HG03097 (cell line): Measurements from ENCODE around the gene WDR87.

Source experiments
- ATAC-seq: cut with Tn5 transposase; IDR thresholded peaks from one replicate; pipeline ENCODE4 v1.9.1; 2021; ENCODE audit not compliant: unreplicated experiment, low FRiP score

Gene WDR87

GRCh38 chr19:37905946-37906868, at the start of gene WDR87:
TSS of gene WDR87 (minus strand) at chr19:37906594. CDS start at chr19:37898239, 8,355 bp downstream.
- no peak for ATAC-seq

- ATAC-seq, result no peak
Measured at GRCh38 chr19:37955986-37956385, 49.6 kb upstream of the WDR87 start.

GRCh38 chr19:37954421-37954874, 48.1 kb upstream of the WDR87 start:
- ATAC-seq, result no peak

- no peak for ATAC-seq
Measured at GRCh38 chr19:37953918-37954303, 47.5 kb upstream of the WDR87 start.

GRCh38 chr19:37953171-37953917, 47.0 kb upstream of the WDR87 start:
- ATAC-seq, result no peak

GRCh38 chr19:37951816-37952210, 45.4 kb upstream of the WDR87 start:
- ATAC-seq, result no peak

GRCh38 chr19:37950471-37951175, 44.2 kb upstream of the WDR87 start:
- ATAC-seq, result no peak

GRCh38 chr19:37948362-37948761, 42.0 kb upstream of the WDR87 start:
- ATAC-seq, result no peak

- ATAC-seq, result no peak
Measured at GRCh38 chr19:37947778-37948177, 41.4 kb upstream of the WDR87 start.

GRCh38 chr19:37946132-37946531, 39.7 kb upstream of the WDR87 start:
- ATAC-seq, result no peak

GRCh38 chr19:37943480-37943879, 37.1 kb upstream of the WDR87 start:
- no peak for ATAC-seq

- no peak for ATAC-seq
Measured at GRCh38 chr19:37942516-37942902, 36.1 kb upstream of the WDR87 start.

- ATAC-seq, result no peak
Measured at GRCh38 chr19:37941782-37942515, 35.6 kb upstream of the WDR87 start.

- ATAC-seq, result no peak
Measured at GRCh38 chr19:37938353-37938752, 32.0 kb upstream of the WDR87 start.

- ATAC-seq, result no peak
Measured at GRCh38 chr19:37936886-37937285, 30.5 kb upstream of the WDR87 start.

GRCh38 chr19:37936166-37936565, 29.8 kb upstream of the WDR87 start:
- no peak for ATAC-seq

- no peak for ATAC-seq
Measured at GRCh38 chr19:37935341-37935740, 28.9 kb upstream of the WDR87 start.

GRCh38 chr19:37933937-37934358, 27.6 kb upstream of the WDR87 start:
- no peak for ATAC-seq

- no peak for ATAC-seq
Measured at GRCh38 chr19:37932985-37933936, 26.9 kb upstream of the WDR87 start.
